Cardiac septum (tissue), 1 donor: Measurements from ENCODE around the gene TFB1M. TPM values are rescaled to one million over a fixed set of nuclear protein-coding genes. Genes with fewer than 3 reads are reported as not detected.
"Not testable (repeated sequence)": the region's sequence is repeated elsewhere in the genome, so short reads cannot be mapped to it uniquely, and the experiment has no call there.

Experiments used
- DNase-seq: peaks from one replicate; pipeline ENCODE4 v3.0.0-alpha.2; 2020; ENCODE audit warnings: low spot score
- intact Hi-C: fragments of 100-400 bp; cut with DNase I; formaldehyde crosslinking; loops from one replicate; pipeline ENCODE4 v1.14.0; 2022
- long read RNA-seq: library from polyadenylated mRNA; unstranded; transcript quantifications from one replicate; pipeline ENCODE4 v2.0.0, GENCODE V29; 2021
- total RNA-seq: library from RNA; stranded (reverse); fragmentation: NEBNext Ultra II Directional; extraction: Animal tissue kit (Norgen Biotek cat#: 25700); gene quantifications from one replicate; pipeline ENCODE4 v1.2.1, GENCODE V29; 2021
- donor health status: DM: no; HTN: no; CAD: no.

The TFB1M gene
- 15.1 TPM for total RNA-seq
- long read RNA-seq, transcript TFB1M-201 (7 exons, 1,424 nt), result major isoform, 21 of 44 reads
- long read RNA-seq, partial matches to known transcripts, result 4 of 44 reads
- long read RNA-seq, other reads (novel, unspliced or antisense), result 19 of 44 reads

- DNase-seq, result peak; percentile 98
- intact Hi-C loops, result loop anchor here (5.0 kb wide), 1 partner anchor 137 kb away; no protein-coding TSS in a partner anchor
Observed at GRCh38 chr6:155314092-155314772, at the start of gene TFB1M. TFB1M (minus strand) TSS chr6:155314484; CDS start chr6:155314428, 56 bp downstream.

GRCh38 chr6:155364021-155364420 lies 49.7 kb upstream of the TFB1M start:
- intact Hi-C loops, DNase-seq: not testable (repeated sequence)

- intact Hi-C loops, DNase-seq: not testable (repeated sequence)
Observed at GRCh38 chr6:155362968-155363632, 48.8 kb upstream of the TFB1M start.

- no peak for DNase-seq
- intact Hi-C loops, result no loop called here
Observed at GRCh38 chr6:155354167-155354566, 39.9 kb upstream of the TFB1M start.

- no peak for DNase-seq
- intact Hi-C loops, result no loop called here
Observed at GRCh38 chr6:155352811-155353210, 38.5 kb upstream of the TFB1M start.

- DNase-seq, result no peak
- intact Hi-C loops, result no loop called here
Observed at GRCh38 chr6:155352130-155352420, 37.8 kb upstream of the TFB1M start.

GRCh38 chr6:155351273-155352129 lies 37.2 kb upstream of the TFB1M start:
- DNase-seq, result no peak
- intact Hi-C loops, result no loop called here

- DNase-seq, result no peak
- intact Hi-C loops, result no loop called here
Observed at GRCh38 chr6:155349956-155350355, 35.7 kb upstream of the TFB1M start.

GRCh38 chr6:155349129-155349528 lies 34.8 kb upstream of the TFB1M start:
- no peak for DNase-seq
- intact Hi-C loops, result no loop called here

GRCh38 chr6:155347800-155348199 lies 33.5 kb upstream of the TFB1M start:
- no peak for DNase-seq
- intact Hi-C loops, result no loop called here

- no peak for DNase-seq
- intact Hi-C loops, result no loop called here
Observed at GRCh38 chr6:155346957-155347356, 32.7 kb upstream of the TFB1M start.

GRCh38 chr6:155344341-155345006 lies 30.2 kb upstream of the TFB1M start:
- intact Hi-C loops, result no loop called here
- DNase-seq, result no peak

- intact Hi-C loops, result no loop called here
Observed at GRCh38 chr6:155341130-155341828, 27.0 kb upstream of the TFB1M start.

GRCh38 chr6:155340464-155341129 lies 26.3 kb upstream of the TFB1M start:
- DNase-seq, result no peak
- intact Hi-C loops, result no loop called here

More at GRCh38 chr6:155341130-155341828, 27.0 kb upstream of the TFB1M start:
- DNase-seq, result no peak

- DNase-seq, intact Hi-C loops: not testable (repeated sequence)
Observed at GRCh38 chr6:155339929-155340328, 25.6 kb upstream of the TFB1M start.

- DNase-seq, intact Hi-C loops: not testable (repeated sequence)
Observed at GRCh38 chr6:155338237-155338636, 24.0 kb upstream of the TFB1M start.

- intact Hi-C loops, result no loop called here
- no peak for DNase-seq
Observed at GRCh38 chr6:155335265-155335664, 21.0 kb upstream of the TFB1M start.

GRCh38 chr6:155334073-155334472 lies 19.8 kb upstream of the TFB1M start:
- intact Hi-C loops, DNase-seq: not testable (repeated sequence)
